GM13976 (cell line): ENCODE measurements around the gene SENP8.

Source experiments
- DNase-seq: peaks from one replicate; pipeline ENCODE4 v3.0.0; 2012; ENCODE audit warnings: low spot score
- CTCF ChIP-seq: IDR thresholded peaks from 2 replicates; pipeline ENCODE4 v1.5.1; 2012; ENCODE audit warnings: borderline replicate concordance, mild to moderate bottlenecking; ENCODE audit not compliant: insufficient read depth; ENCODE audit errors: extremely low read depth, missing control alignments, control extremely low read depth
- in situ Hi-C: fragments of 300-500 bp; cut with MboI; formaldehyde crosslinking; loops from one replicate; pipeline ENCODE4 v1.12.0; 2022; ENCODE audit warnings: low sequenced_read_pairs, mixed read lengths, inconsistent platforms; ENCODE audit not compliant: unreplicated experiment

Gene SENP8

GRCh38 chr15:72128359-72128758 lies 10.2 kb downstream of the SENP8 start:
- no peak for DNase-seq
- in situ Hi-C loops, result no loop called here
- no peak for TF ChIP-seq CTCF

- DNase-seq, result no peak
- in situ Hi-C loops, result no loop called here
- no peak for TF ChIP-seq CTCF
Observed at GRCh38 chr15:72130272-72130671, 12.1 kb downstream of the SENP8 start.

GRCh38 chr15:72131922-72132321 lies 13.7 kb downstream of the SENP8 start:
- in situ Hi-C loops, result no loop called here
- DNase-seq, result no peak
- TF ChIP-seq CTCF, result no peak

GRCh38 chr15:72133211-72133610 lies 15.0 kb downstream of the SENP8 start:
- no peak for TF ChIP-seq CTCF
- in situ Hi-C loops, result no loop called here
- DNase-seq, result no peak

- in situ Hi-C loops, result no loop called here
- no peak for TF ChIP-seq CTCF
- no peak for DNase-seq
Observed at GRCh38 chr15:72135719-72136118, 17.5 kb downstream of the SENP8 start.

- in situ Hi-C loops, result no loop called here
- DNase-seq, result no peak
Observed at GRCh38 chr15:72136170-72137051, 18.2 kb downstream of the SENP8 start.

More at GRCh38 chr15:72136170-72137051, 18.2 kb downstream of the SENP8 start:
- no peak for TF ChIP-seq CTCF
